HUES64 (cell line): Measurements from ENCODE around the gene POU2AF1.
"Not testable (repeated sequence)": the region's sequence is repeated elsewhere in the genome, so short reads cannot be mapped to it uniquely, and the experiment has no call there.

Experiments
- H3K27ac ChIP-seq: 2 replicates; pipeline ENCODE4 v1.7.0; 2013; ENCODE audit warnings: low read depth, low read length, inconsistent platforms
- H3K27me3 ChIP-seq: 2 replicates; pipeline ENCODE4 v1.6.1; 2013; ENCODE audit warnings: mild to moderate bottlenecking, low read length; ENCODE audit not compliant: insufficient read depth
- H3K36me3 ChIP-seq: 2 replicates; pipeline ENCODE4 v1.6.1; 2013; ENCODE audit warnings: mild to moderate bottlenecking, low read length; ENCODE audit not compliant: insufficient read depth
- H3K4me1 ChIP-seq: 2 replicates; pipeline ENCODE4 v1.6.1; 2013; ENCODE audit warnings: mild to moderate bottlenecking, low read length, moderate library complexity; ENCODE audit not compliant: insufficient read depth
- H3K4me3 ChIP-seq: 2 replicates; pipeline ENCODE4 v1.5.1; 2013; ENCODE audit warnings: mild to moderate bottlenecking, low read length, moderate library complexity
- H3K9ac ChIP-seq: 2 replicates; pipeline ENCODE4 v1.6.1; 2013; ENCODE audit warnings: mild to moderate bottlenecking, low read depth, low read length
- H3K9me3 ChIP-seq: 2 replicates; pipeline ENCODE4 v1.6.1; 2013; ENCODE audit warnings: low read depth, low read length; ENCODE audit not compliant: insufficient read depth
- WGBS: fragments of 150-250, 120-280 bp; methylation state at CpG from one replicate; pipeline ENCODE4 v1.1.7; 2013; ENCODE audit warnings: missing lambda C conversion rate; 5-methylcytosine and 5-hydroxymethylcytosine counted together

The POU2AF1 gene

DNA sequence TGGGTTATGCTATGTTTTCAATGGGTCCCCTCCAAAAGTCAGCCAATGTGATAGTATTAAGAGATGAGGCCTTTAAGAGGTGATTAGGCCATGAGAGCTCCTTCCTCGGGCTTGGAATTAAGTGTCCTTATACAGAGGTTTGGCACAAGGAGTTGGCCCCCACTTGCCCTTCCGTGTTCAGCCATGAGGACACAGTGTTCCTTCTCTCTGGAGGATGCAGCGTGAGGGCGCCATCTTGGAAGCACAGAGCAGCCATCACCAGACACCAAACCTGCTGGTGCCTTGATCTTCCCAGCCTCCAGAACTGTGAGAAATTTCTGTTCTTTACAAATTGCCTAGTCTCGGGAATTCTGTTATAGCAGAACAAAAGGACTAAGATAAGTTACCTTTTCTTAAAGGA, 53.8 kb downstream of the POU2AF1 start:
- WGBS = 93% methylated on average over 4 of the region's 5 CpGs
- Histone ChIP-seq H3K27me3 (no peaks in the 10 kb centered on the region), H3K4me3 (no peak overlapping the region), H3K27ac (no peak overlapping the region), H3K9me3 (no peaks in the 10 kb centered on the region), H3K36me3 (no peaks in the 10 kb centered on the region), H3K9ac (no peak overlapping the region), H3K4me1 (no peaks in the 10 kb centered on the region)

DNA sequence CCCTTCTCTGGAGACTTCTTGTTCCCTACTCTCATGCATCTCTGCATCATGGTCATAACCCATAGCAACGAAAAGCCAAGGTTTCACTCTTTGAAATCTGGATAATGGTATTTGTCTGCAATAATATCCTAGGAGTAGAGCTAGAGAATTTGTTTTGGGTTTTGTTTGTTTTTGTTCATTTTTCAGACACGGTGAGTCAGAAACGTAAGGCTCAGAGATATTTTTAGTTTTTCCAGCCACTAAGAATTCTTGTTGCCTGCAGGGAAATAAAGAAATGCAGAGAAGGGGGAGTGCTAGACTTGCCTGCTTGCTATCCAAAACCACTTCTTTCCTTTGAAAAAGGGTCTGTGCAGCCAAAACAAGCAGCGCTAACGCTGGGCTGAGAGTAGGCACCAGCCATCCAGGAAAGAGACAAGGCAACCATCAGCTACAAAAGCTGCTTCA, 54.8 kb downstream of the POU2AF1 start:
- 95% methylated on average over 5 of the region's 5 CpGs for WGBS
- Histone ChIP-seq H3K9ac (no peak overlapping the region), H3K27ac (no peak overlapping the region), H3K9me3 (no peaks in the 10 kb centered on the region), H3K4me3 (no peak overlapping the region), H3K36me3 (no peaks in the 10 kb centered on the region), H3K4me1 (no peaks in the 10 kb centered on the region), H3K27me3 (no peaks in the 10 kb centered on the region)

DNA sequence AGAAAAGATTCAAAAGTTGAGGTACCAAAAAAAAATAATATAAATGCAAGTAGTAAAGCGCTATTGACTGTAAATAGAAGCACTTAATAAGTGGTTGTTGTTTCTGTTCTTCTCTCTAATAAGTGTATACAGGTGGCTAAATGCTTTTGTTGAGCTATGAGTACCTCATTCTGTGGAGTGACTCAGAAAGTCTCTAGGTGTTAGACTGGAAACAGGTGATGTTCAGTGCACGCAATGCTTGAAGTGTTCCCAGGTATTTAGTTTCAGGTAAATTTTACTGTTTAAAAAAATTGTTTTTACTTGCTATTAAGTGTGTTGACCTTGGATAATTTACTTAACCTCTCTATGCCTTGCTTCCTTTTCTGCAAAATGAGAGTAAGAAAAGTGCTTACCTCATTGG, 56.5 kb downstream of the POU2AF1 start:
- Histone ChIP-seq H3K9me3 (no peaks in the 10 kb centered on the region), H3K4me3 (no peak overlapping the region), H3K27ac (no peak overlapping the region), H3K4me1 (no peaks in the 10 kb centered on the region), H3K36me3 (no peaks in the 10 kb centered on the region), H3K27me3 (no peaks in the 10 kb centered on the region), H3K9ac (no peak overlapping the region)
- WGBS = 100% methylated on average over 2 of the region's 2 CpGs

DNA sequence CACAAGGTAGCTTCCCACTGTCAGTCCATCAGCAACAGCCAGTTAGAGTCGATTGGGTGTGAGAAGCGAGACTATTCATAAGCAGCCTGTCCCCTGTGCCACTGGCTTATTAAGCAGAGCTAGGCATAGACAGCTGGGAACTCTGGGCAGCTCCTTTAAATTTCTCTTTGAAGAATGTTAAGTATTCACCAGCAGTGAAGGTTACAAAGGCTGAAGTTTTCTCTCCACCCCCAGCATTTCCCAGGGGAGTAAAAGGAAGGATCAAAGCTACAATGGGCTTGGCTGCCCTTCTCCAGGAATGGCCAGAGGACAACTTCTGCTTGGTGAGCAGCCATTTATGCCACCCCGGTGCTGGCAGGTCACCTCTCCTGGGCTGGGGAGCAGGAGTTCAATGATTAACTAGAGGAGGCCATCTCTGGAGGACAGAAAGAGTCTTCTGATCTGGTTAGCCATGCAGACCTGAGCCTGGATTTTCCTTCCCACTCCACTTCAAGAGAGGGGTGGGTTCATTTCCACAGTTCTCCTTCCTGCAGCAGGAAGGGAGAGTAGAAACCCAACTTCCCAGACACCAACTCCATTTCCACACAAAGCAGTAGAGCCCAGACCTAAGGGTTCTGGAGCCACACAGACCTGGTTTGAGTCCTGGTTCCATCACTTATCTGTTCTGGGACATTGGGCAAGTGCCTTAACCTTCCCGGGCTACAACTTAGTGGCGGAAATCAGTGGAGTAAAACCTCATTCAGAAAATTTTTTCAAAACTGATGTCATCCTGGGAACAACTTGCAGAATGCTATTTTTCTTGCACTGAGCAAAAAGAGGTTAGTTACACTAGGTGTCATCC, 58.1 kb downstream of the POU2AF1 start:
- WGBS = 87% methylated on average over 5 of the region's 5 CpGs
- Histone ChIP-seq H3K27me3 (no peaks in the 10 kb centered on the region), H3K9me3 (no peaks in the 10 kb centered on the region), H3K36me3 (no peaks in the 10 kb centered on the region), H3K4me1 (no peaks in the 10 kb centered on the region), H3K9ac (no peak overlapping the region), H3K4me3 (no peak overlapping the region), H3K27ac (no peak overlapping the region)

DNA sequence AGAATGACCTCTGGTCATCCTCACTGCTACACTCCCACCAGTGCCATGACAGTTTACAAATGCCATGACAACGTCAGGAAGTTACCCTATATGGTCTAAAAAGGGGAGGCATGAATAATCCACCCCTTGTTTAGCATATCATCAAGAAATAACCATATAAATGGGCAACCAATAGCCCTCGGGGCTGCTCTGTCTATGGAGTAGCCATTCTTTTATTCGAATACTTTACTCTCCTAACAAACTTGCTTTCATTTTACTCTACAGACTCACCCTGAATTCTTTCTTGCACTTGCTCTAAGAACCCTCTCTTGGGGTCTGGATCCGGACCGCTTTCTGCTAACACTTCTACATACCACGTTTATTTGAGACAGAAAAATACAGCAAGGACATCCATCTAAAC, 58.9 kb downstream of the POU2AF1 start:
- H3K27ac ChIP-seq, H3K4me1 ChIP-seq, H3K9me3 ChIP-seq, H3K36me3 ChIP-seq, H3K4me3 ChIP-seq, H3K27me3 ChIP-seq, H3K9ac ChIP-seq: not testable (repeated sequence)
- WGBS = 86% methylated on average over 5 of the region's 6 CpGs

DNA sequence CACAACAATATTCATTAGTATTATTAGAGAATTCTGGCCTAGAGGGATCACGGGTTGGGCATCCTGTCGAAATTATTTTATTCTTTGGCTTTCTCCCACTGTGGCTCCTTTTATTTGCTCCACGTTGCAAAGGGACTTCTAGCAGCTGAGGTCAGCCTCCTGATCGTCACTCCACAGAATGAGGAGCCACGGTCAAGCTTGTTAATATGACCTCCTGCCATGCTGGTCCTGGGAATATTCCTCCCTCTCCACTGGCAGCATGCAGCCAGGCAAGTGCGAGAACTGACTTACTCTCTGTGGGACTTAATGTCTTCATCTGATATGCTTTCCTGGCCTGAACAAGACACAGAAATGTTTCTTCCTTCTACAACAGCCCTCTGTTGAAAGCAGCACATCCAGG, 59.8 kb downstream of the POU2AF1 start:
- Histone ChIP-seq H3K36me3 (no peaks in the 10 kb centered on the region), H3K4me3 (no peak overlapping the region), H3K27me3 (no peaks in the 10 kb centered on the region), H3K27ac (no peak overlapping the region), H3K4me1 (no peaks in the 10 kb centered on the region), H3K9me3 (no peaks in the 10 kb centered on the region), H3K9ac (no peak overlapping the region)
- WGBS = 87% methylated on average over 6 of the region's 6 CpGs

DNA sequence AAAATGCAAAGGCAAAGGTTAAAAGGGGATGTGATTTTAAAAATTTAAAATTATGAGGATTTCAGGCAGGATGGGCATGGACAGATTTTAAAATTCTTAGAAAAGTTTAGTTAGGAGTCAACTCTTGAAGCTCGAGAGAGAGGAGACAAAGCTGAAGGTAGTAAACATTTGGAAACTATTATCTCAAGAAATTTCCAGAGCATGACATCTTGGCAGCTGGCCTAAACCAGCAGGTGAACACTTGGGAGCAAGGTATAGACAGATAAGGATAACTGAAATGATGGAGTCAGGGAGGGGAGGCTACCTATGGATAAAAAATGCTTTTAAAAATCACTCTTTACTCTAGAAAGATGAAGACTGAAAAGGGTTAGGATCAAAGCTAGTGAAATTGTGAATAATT, 67.0 kb downstream of the POU2AF1 start:
- H3K27me3 ChIP-seq = no peaks in the 10 kb centered on the region
- no peaks in the 10 kb centered on the region for H3K36me3 ChIP-seq
- H3K9me3 ChIP-seq = no peaks in the 10 kb centered on the region
- no peak overlapping the region for H3K27ac ChIP-seq
- no peaks in the 10 kb centered on the region for H3K4me1 ChIP-seq
- H3K9ac ChIP-seq = no peak overlapping the region
- WGBS = 100% methylated on average over 1 of the region's 1 CpG
- no peak overlapping the region for H3K4me3 ChIP-seq

DNA sequence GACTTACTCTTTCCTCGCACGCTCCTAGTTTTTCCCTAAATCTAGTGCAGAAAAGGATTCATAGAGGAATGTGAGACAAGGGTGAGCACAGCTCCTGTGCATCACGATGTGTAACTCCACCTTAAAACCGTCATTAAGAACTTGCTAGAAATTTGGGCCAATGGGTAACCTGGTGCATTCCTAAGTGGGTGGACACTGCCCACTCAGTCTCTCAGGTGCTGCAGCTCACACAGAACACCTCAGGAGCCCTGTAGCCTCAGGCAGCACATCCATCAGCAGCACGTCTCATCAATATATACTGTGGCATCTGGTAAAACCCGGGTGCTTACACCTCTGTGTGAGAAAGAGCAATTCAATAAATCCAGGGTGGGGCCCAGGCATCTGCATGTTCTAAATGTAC, 68.4 kb downstream of the POU2AF1 start:
- Histone ChIP-seq H3K4me1 (no peaks in the 10 kb centered on the region), H3K27ac (no peak overlapping the region), H3K9ac (no peak overlapping the region)

DNA sequence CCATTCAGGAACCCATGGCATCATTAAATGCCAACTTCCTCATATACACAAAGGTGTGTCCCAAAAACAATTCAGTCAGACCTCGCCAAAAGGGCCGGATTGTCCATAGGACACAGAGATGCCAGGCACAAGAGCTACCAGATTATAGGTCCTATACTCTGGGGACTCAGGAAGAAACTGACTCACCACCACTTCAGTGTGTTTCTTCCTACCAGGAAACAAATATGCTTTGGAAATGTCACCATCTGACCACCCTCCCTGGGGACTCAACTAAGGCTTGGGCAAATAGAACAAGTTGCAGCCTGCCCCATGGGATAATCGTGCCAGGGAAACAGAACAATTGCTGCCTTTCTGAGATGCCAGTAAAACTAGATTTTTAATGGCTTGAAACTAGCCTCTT, 69.0 kb downstream of the POU2AF1 start:
- Histone ChIP-seq H3K4me3 (no peak overlapping the region), H3K27me3 (no peaks in the 10 kb centered on the region; the same call in 1 of the 2 replicates), H3K9me3 (no peaks in the 10 kb centered on the region), H3K9ac (no peak overlapping the region), H3K36me3 (no peaks in the 10 kb centered on the region), H3K27ac (no peak overlapping the region), H3K4me1 (no peaks in the 10 kb centered on the region)
- WGBS = 80% methylated on average over 3 of the region's 3 CpGs

More for the DNA sequence above, 68.4 kb downstream of the POU2AF1 start:
- H3K27me3 ChIP-seq = no peaks in the 10 kb centered on the region
- H3K36me3 ChIP-seq = no peaks in the 10 kb centered on the region
- no peaks in the 10 kb centered on the region for H3K9me3 ChIP-seq
- WGBS = 84% methylated on average over 6 of the region's 6 CpGs
- no peak overlapping the region for H3K4me3 ChIP-seq

DNA sequence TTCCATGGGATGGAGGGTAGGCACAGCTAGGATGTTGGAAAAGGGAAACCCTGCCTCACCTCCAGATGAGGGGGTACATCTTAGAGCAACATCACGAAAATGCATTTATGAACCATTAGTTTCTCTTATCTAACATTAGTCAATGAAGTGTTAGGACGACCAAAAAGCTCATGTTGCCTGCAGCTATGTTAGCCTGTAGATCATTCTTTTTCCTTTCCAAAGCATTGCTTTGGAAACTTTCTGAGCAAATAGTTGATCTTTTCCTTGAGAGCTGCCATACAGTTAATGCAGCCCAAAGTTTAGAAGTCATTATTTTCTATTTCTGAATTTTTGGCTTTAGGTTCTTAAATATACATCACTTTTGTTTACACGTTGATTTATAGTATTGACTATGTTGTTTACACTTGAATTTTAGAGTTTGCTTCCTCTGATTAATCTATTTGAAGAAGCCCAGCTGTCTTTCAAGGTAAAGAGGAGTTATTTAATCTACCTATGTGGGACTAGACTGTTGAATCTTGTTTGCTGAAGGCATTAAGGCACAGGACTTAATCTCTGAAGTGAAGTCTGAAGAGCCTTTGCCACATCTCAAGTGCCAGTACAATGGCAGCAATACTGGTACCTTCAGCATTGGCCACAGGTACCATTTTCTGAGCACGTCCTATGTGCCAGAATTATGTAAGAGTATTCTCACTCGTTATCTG, 69.7 kb downstream of the POU2AF1 start:
- H3K4me3 ChIP-seq = no peak overlapping the region
- no peaks in the 10 kb centered on the region for H3K36me3 ChIP-seq
- WGBS = 98% methylated on average over 5 of the region's 5 CpGs
- no peak overlapping the region for H3K27ac ChIP-seq
- H3K9me3 ChIP-seq = no peaks in the 10 kb centered on the region
- H3K9ac ChIP-seq = no peak overlapping the region
- H3K27me3 ChIP-seq = no peaks in the 10 kb centered on the region; the same call in 1 of the 2 replicates
- H3K4me1 ChIP-seq = no peaks in the 10 kb centered on the region

DNA sequence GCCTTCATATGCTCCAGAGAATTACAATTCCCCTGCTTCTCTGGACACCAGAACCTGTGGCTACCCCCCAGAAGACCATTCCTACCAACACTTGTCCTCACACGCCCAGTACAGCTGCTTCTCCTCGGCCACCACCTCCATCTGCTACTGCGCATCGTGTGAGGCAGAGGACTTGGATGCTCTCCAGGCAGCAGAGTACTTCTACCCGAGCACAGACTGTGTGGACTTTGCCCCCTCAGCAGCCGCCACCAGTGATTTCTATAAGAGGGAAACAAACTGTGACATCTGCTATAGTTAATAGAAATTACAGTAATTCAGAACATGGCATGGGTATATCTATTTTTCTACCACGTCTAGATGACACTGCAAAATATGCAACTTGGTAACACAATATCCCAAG, 70.9 kb downstream of the POU2AF1 start:
- H3K27ac ChIP-seq = no peak overlapping the region
- no peak overlapping the region for H3K9ac ChIP-seq
- no peaks in the 10 kb centered on the region; the same call in 1 of the 2 replicates for H3K27me3 ChIP-seq
- no peak overlapping the region for H3K4me3 ChIP-seq
- no peaks in the 10 kb centered on the region for H3K9me3 ChIP-seq
- H3K4me1 ChIP-seq = peaks cover 7% of the 10 kb centered on the region
- no peaks in the 10 kb centered on the region for H3K36me3 ChIP-seq
- 93% methylated on average over 7 of the region's 7 CpGs for WGBS
